A673 (cell line): ENCODE results near the gene RNU7-1. TPM values are rescaled to one million over a fixed set of nuclear protein-coding genes. Genes with fewer than 3 reads are reported as not detected.

Experiments
- BruUV-seq: library from RNA; stranded (reverse); fragments of 400-500 nt; replicated peaks from 2 replicates; lab custom pipeline; 2021; lab: Mats Ljungman, UMichigan
- CTCF ChIA-PET: fragments of 300-600 bp; sonication (Branson Sonifier 250); formaldehyde crosslinking; loops from one replicate; lab custom pipeline; 2022; ENCODE audit warnings: antibody characterized with exemption; lab: Charles Lee
- POLR2A ChIA-PET: fragments of 300-600 bp; sonication (Branson Sonifier 250); formaldehyde crosslinking; loops from one replicate; lab custom pipeline; 2022; ENCODE audit warnings: antibody characterized with exemption; ENCODE audit not compliant: low non-redundant PET; lab: Charles Lee
- DNase-seq: peaks from one replicate; pipeline ENCODE4 v3.0.0-alpha.2; 2015; ENCODE audit warnings: low spot score
- H3K27ac ChIP-seq: fragments of 200-600 bp; sonication (generic); 2 replicates; pipeline ENCODE4 v1.5.1; 2016; ENCODE audit warnings: mixed run types, low read depth, mild to moderate bottlenecking, mixed read lengths, antibody characterized with exemption, low read length; ENCODE audit not compliant: poor library complexity, severe bottlenecking
- H3K27me3 ChIP-seq: fragments of 200-600 bp; sonication (generic); replicated peaks from 2 replicates; pipeline ENCODE4 v1.6.1; 2017; ENCODE audit warnings: mixed run types, low read depth, mild to moderate bottlenecking, mixed read lengths, antibody characterized with exemption, low read length; ENCODE audit not compliant: insufficient read depth, poor library complexity
- H3K36me3 ChIP-seq: fragments of 200-600 bp; sonication (generic); 2 replicates; pipeline ENCODE4 v1.6.1; 2016; ENCODE audit warnings: mixed run types, mild to moderate bottlenecking, mixed read lengths, antibody characterized with exemption, low read length; ENCODE audit not compliant: insufficient read depth, poor library complexity, severe bottlenecking
- H3K4me1 ChIP-seq: fragments of 200-600 bp; sonication (generic); 2 replicates; pipeline ENCODE4 v1.6.1; 2017; ENCODE audit warnings: mixed run types, mild to moderate bottlenecking, mixed read lengths, antibody characterized with exemption, low read length; ENCODE audit not compliant: insufficient read depth, poor library complexity, severe bottlenecking
- H3K4me3 ChIP-seq: fragments of 200-600 bp; sonication (generic); 2 replicates; pipeline ENCODE4 v1.5.1; 2016; ENCODE audit warnings: low read depth, mixed run types, mild to moderate bottlenecking, mixed read lengths, low read length; ENCODE audit not compliant: poor library complexity, severe bottlenecking
- H3K9me3 ChIP-seq: fragments of 200-600 bp; sonication (generic); 2 replicates; pipeline ENCODE4 v1.6.1; 2016; ENCODE audit warnings: mixed run types, low read depth, mild to moderate bottlenecking, mixed read lengths, antibody characterized with exemption, low read length; ENCODE audit not compliant: poor library complexity, severe bottlenecking
- CTCF ChIP-seq: fragments of 300-800, 200-600 bp; sonication (generic); conservative IDR thresholded peaks from 2 replicates; pipeline ENCODE4 v1.5.1; 2017; ENCODE audit warnings: low read depth, mild to moderate bottlenecking, antibody characterized with exemption, low read length, moderate library complexity, mixed read lengths
- EZH2 ChIP-seq: fragments of 200-600 bp; sonication (generic); IDR thresholded peaks from 2 replicates; pipeline ENCODE4 v1.6.1; 2017; ENCODE audit warnings: borderline replicate concordance, low read depth, mild to moderate bottlenecking, mixed read lengths, antibody characterized with exemption, low read length; ENCODE audit not compliant: poor library complexity, severe bottlenecking
- intact Hi-C: fragments of 100-400 bp; cut with micrococcal nuclease; formaldehyde crosslinking; loops from one replicate; pipeline ENCODE4 v1.10.0; 2022; ENCODE audit not compliant: unreplicated experiment
- total RNA-seq: library from RNA; stranded (reverse); gene quantifications from 2 replicates; pipeline ENCODE4 v1.2.3, GENCODE V29; 2021

Gene RNU7-1
- total RNA-seq, 1 experiment from 2014 or later = not detected

- no peak for DNase-seq
- POLR2A ChIA-PET = no interaction called here
- no peaks in the 10 kb centered on the region for H3K27me3 ChIP-seq
- intact Hi-C loops = no loop called here
- H3K27ac ChIP-seq = no peak overlapping the region
- no peaks in the 10 kb centered on the region for H3K4me1 ChIP-seq
- peaks cover 83% of the 10 kb centered on the region for H3K36me3 ChIP-seq
- BruUV-seq = no TSS peak
- TF ChIP-seq EZH2 = no peak
- no peaks in the 10 kb centered on the region for H3K9me3 ChIP-seq
- CTCF ChIA-PET = no interaction called here
- H3K4me3 ChIP-seq = no peak overlapping the region
These were observed 35.8 kb downstream of the RNU7-1 start for GRCh38 chr12:6979453-6979852.

GRCh38 chr12:6980075-6980474, 36.5 kb downstream of the RNU7-1 start:
- Histone ChIP-seq H3K4me1 (no peaks in the 10 kb centered on the region), H3K27ac (no peak overlapping the region), H3K27me3 (no peaks in the 10 kb centered on the region), H3K4me3 (no peak overlapping the region), H3K36me3 (peaks cover 77% of the 10 kb centered on the region), H3K9me3 (no peaks in the 10 kb centered on the region)
- intact Hi-C loops = no loop called here
- ChIA-PET POLR2A (no interaction called here), CTCF (no interaction called here)
- BruUV-seq = no TSS peak
- TF ChIP-seq CTCF (no peak), EZH2 (no peak)
- DNase-seq = no peak

DNA sequence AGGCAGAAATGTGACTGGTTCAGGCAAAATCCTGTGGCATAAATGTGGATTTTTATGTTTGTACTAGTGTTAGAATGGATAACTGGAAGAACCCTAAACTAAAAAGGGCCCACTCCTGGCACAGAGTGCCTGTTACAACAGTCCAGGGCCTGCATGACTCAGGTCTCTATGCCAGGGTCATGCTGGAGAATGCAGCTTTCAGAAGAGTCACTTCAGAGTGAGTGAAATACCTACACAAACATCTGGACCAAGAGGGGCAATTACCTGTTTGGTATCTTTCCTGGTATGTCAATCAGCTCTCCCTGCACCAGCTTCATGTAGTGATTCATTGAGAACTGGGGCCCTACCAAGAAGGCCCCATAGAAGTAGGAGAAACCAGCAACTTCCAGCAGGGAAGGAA, 37.1 kb downstream of the RNU7-1 start:
- Histone ChIP-seq H3K36me3 (peaks cover 70% of the 10 kb centered on the region), H3K27me3 (no peaks in the 10 kb centered on the region), H3K27ac (no peak overlapping the region), H3K9me3 (no peaks in the 10 kb centered on the region), H3K4me1 (no peaks in the 10 kb centered on the region), H3K4me3 (no peak overlapping the region)
- TF ChIP-seq CTCF (no peak), EZH2 (no peak)
- POLR2A ChIA-PET = no interaction called here
- no TSS peak for BruUV-seq
- intact Hi-C loops = no loop called here
- DNase-seq = no peak
- CTCF ChIA-PET = no interaction called here

DNA sequence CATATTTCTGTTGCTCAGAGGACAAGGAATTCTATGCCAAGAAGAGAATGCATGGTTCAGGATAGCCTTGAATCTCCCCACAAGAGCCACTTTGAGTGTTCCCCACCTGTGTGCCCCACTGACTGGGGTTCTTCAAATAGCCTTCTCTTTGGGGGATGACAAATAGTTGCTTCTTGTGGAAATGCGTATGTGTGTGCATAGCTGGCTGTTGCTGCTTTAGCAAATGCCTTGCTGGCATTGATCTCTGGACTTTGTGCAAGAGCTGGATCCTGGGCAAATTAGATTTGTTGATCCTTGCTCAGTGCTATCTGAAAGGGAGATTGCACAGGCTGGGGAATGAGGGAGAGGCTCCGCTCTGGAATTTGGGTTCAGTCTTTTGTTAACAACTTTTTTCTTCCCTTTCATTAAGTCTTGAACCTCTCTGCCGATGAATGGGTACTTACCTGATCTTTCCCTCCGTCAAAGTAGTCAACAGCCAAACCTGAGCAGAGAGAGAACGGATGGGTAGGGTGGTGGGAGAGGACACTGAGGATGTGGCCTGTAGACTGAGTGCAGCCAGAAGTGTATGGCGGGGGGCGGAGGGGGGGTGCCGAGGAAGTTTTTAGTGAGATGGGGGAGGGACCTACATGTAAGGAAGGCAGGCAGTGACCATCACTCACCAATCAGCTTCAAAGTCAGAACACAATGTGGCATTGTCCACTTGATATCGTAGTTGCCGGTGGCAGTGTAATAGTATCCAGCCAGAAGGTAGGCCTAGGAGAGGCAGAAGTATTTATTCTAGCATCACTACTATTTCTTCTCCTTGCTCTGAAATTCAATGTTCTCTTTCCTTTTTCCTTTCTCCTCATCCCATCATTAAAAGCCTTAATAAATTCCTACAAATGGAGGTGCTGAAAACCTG, 37.8 kb downstream of the RNU7-1 start:
- Histone ChIP-seq H3K9me3 (no peaks in the 10 kb centered on the region), H3K4me1 (no peaks in the 10 kb centered on the region), H3K27me3 (no peaks in the 10 kb centered on the region), H3K36me3 (peaks cover 64% of the 10 kb centered on the region), H3K27ac (no peak overlapping the region), H3K4me3 (no peak overlapping the region)
- CTCF ChIA-PET = no interaction called here
- no peak for TF ChIP-seq EZH2
- TF ChIP-seq CTCF = no peak
- BruUV-seq = no TSS peak
- DNase-seq = no peak
- intact Hi-C loops = no loop called here
- POLR2A ChIA-PET = no interaction called here
